ENCODE results near the gene MDP1. TPM values are rescaled to one million over a fixed set of nuclear protein-coding genes. Genes with fewer than 3 reads are reported as not detected.
A peak's percentile ranks its signal among the peaks of the same experiment; 100 is the strongest.
"Not testable (repeated sequence)": the region's sequence is repeated elsewhere in the genome, so short reads cannot be mapped to it uniquely, and the experiment has no call there.

Gene MDP1
- total RNA-seq, 2 experiments from 2014 or later: 23.2 to 26.6 TPM

DNA sequence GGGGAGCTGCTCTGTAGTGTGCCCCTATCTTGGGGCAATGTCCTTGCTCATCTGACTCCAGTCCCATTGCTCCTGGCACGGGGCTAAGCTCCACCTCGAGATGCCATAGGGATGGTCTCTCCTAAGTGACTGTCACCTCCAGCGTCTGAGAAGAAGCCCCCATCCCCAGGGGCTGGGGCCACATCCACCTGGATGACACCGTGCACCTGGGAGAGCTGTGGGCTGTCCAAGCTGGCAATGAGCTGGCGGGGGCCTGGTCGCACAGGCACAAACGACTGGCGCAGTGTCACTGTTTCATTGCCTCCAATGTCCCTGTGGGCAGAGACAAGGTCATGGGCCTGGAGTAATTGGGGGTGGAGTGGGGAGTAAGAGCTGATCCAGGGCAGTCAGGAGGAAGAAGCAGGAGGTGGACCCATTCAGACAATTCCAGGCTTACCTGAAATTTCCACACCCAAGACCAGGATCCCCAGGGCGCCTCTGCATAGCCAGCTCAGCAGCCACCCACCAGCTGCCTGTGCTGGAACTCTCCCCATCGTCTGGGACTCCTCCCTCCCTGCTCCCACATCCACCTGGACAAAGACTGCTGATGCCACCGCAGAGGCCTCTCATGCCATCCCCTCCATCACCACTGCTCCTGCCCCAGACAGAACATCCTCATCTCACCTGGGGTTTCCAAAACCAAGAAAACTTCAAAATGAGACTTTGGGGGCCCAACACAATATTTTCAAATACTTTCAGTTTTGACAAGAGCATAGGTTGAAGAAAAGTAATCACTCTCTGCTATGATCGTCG, 33.6 kb upstream of the MDP1 start:
- Histone ChIP-seq H3K4me3 (ENCODE audit: low read depth, low read length, poor library complexity, severe bottlenecking) (no peak overlapping the region), H3K9me2 (ENCODE audit: insufficient read depth, low read length) (no peaks in the 10 kb centered on the region), H3K79me2 (ENCODE audit: insufficient read depth, low read depth, low read length) (no peaks in the 10 kb centered on the region), H3K4me1 (ENCODE audit: insufficient read depth, low read length, poor library complexity, severe bottlenecking) (peaks cover 5% of the 10 kb centered on the region), H2AFZ (ENCODE audit: low read length) (no peak overlapping the region), H3K9me3 (ENCODE audit: low read length) (no peaks in the 10 kb centered on the region), H3K4me2 (ENCODE audit: low read length) (no peak overlapping the region), H4K20me1 (ENCODE audit: insufficient read depth, low read length) (no peaks in the 10 kb centered on the region), H3K27ac (ENCODE audit: low read depth, low read length, poor library complexity, severe bottlenecking) (no peak overlapping the region), H3K36me3 (ENCODE audit: insufficient read depth, low read length) (no peaks in the 10 kb centered on the region)
- DNase-seq (ENCODE audit: low spot score): no peak
- TF ChIP-seq EZH2phosphoT487 (IDR thresholded peaks at IDR 0.05; ENCODE audit: borderline replicate concordance, low read depth, low read length): no peak
- TF ChIP-seq, protein P1, sequence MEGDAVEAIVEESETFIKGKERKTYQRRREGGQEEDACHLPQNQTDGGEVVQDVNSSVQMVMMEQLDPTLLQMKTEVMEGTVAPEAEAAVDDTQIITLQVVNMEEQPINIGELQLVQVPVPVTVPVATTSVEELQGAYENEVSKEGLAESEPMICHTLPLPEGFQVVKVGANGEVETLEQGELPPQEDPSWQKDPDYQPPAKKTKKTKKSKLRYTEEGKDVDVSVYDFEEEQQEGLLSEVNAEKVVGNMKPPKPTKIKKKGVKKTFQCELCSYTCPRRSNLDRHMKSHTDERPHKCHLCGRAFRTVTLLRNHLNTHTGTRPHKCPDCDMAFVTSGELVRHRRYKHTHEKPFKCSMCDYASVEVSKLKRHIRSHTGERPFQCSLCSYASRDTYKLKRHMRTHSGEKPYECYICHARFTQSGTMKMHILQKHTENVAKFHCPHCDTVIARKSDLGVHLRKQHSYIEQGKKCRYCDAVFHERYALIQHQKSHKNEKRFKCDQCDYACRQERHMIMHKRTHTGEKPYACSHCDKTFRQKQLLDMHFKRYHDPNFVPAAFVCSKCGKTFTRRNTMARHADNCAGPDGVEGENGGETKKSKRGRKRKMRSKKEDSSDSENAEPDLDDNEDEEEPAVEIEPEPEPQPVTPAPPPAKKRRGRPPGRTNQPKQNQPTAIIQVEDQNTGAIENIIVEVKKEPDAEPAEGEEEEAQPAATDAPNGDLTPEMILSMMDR (conservative IDR thresholded peaks at IDR 0.05; ENCODE audit: low read length): no peak
- BruUV-seq (replicated peaks): no TSS peak
- POLR2A ChIA-PET: interaction anchor here (1.5 kb wide), 1 partner anchor 52 kb away, joined by 3 read pairs; no protein-coding TSS in a partner anchor
- intact Hi-C loops (cut with micrococcal nuclease; ENCODE audit: unreplicated experiment): no loop called here
- CTCF ChIA-PET (ENCODE audit: unreplicated experiment): no interaction called here

DNA sequence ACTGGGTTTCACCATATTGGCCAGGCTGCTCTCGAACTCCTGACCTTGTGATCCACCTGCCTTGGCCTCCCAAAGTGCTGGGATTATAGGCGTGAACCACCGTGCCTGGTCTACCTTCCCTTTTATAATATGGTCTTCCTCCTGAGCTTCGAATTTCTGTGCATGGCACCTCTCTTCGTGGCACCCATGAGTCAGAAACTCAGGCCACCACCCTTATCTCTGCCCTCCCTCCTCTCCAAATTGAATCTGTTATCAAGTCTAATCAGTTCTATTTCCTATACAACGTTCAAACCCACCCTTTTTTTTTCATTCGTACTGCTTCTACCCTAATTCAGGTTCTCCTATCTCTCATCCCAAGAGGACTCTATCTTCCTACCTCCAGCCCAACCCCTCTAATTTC, 31.6 kb upstream of the MDP1 start:
- Histone ChIP-seq H3K27ac (ENCODE audit: low read depth, low read length, poor library complexity, severe bottlenecking) (no peak overlapping the region), H4K20me1 (ENCODE audit: insufficient read depth, low read length) (no peaks in the 10 kb centered on the region), H2AFZ (ENCODE audit: low read length) (no peak overlapping the region), H3K36me3 (ENCODE audit: insufficient read depth, low read length) (no peaks in the 10 kb centered on the region), H3K4me3 (ENCODE audit: low read depth, low read length, poor library complexity, severe bottlenecking) (no peak overlapping the region), H3K4me1 (ENCODE audit: insufficient read depth, low read length, poor library complexity, severe bottlenecking) (peaks cover 15% of the 10 kb centered on the region), H3K79me2 (ENCODE audit: insufficient read depth, low read depth, low read length) (no peaks in the 10 kb centered on the region), H3K9me2 (ENCODE audit: insufficient read depth, low read length) (no peaks in the 10 kb centered on the region), H3K4me2 (ENCODE audit: low read length) (no peak overlapping the region), H3K9me3 (ENCODE audit: low read length) (no peaks in the 10 kb centered on the region)
- no TSS peak for BruUV-seq (replicated peaks)
- intact Hi-C loops (cut with micrococcal nuclease; ENCODE audit: unreplicated experiment): no loop called here
- no peak for TF ChIP-seq EZH2phosphoT487 (IDR thresholded peaks at IDR 0.05; ENCODE audit: borderline replicate concordance, low read depth, low read length)
- TF ChIP-seq, protein P1 (conservative IDR thresholded peaks at IDR 0.05; ENCODE audit: low read length): no peak
- no peak for DNase-seq (ENCODE audit: low spot score)
- ChIA-PET CTCF (ENCODE audit: unreplicated experiment) (interaction anchor here (0.6 kb wide), 1 partner anchor 184 kb away, joined by 3 read pairs; no protein-coding TSS in a partner anchor), POLR2A (interaction anchor here (1.0 to 3.8 kb wide), 3 partner anchors 23 to 43 kb away, joined by 4 to 21 read pairs (median 4); partner anchors contain the start of gene RABGGTA)

DNA sequence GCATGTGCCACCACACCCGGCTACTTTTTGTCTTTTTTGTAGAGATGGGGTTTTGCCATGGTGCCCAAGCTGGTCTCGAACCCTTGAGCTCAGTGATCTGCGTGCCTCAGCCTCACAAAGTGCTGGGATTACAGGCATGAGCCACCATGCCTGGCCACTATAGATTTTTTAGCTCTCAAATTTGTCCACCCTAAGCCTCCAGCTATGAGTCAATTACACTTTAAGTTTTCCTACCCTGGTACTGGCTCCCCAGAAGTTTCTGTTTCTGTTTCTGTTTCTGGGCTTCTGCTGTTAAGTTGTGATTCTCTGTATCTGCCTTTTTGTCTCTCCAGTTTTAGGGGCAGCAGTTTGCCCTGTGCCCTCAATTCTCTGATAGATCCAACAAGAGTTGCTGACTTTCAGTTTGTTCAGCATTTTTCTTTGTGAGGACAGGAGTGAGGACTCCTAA, 30.9 kb upstream of the MDP1 start:
- peaks cover 15% of the 10 kb centered on the region for H3K4me1 ChIP-seq (ENCODE audit: insufficient read depth, low read length, poor library complexity, severe bottlenecking)
- intact Hi-C loops (cut with micrococcal nuclease; ENCODE audit: unreplicated experiment): no loop called here
- no peaks in the 10 kb centered on the region for H3K36me3 ChIP-seq (ENCODE audit: insufficient read depth, low read length)
- DNase-seq (ENCODE audit: low spot score): peak; percentile 19
- H3K27ac ChIP-seq (ENCODE audit: low read depth, low read length, poor library complexity, severe bottlenecking): no peak overlapping the region
- no TSS peak for BruUV-seq (replicated peaks)
- H3K9me3 ChIP-seq (ENCODE audit: low read length): no peaks in the 10 kb centered on the region
- no peak overlapping the region for H3K4me3 ChIP-seq (ENCODE audit: low read depth, low read length, poor library complexity, severe bottlenecking)
- ChIA-PET POLR2A (interaction anchor here (0.6 to 3.8 kb wide), 8 partner anchors 24 to 200 kb away, joined by 3 to 21 read pairs (median 4); partner anchors contain the start of genes CIDEB, EMC9 and RABGGTA), CTCF (ENCODE audit: unreplicated experiment) (interaction anchor here (1.0 kb wide), 1 partner anchor 24 kb away, joined by 4 read pairs; the partner anchor contains the start of gene RABGGTA)
- no peak overlapping the region for H2AFZ ChIP-seq (ENCODE audit: low read length)
- H3K79me2 ChIP-seq (ENCODE audit: insufficient read depth, low read depth, low read length): peaks cover 2% of the 10 kb centered on the region; the same call in 1 of the 2 replicates
- H3K9me2 ChIP-seq (ENCODE audit: insufficient read depth, low read length): no peaks in the 10 kb centered on the region
- no peaks in the 10 kb centered on the region for H4K20me1 ChIP-seq (ENCODE audit: insufficient read depth, low read length)
- H3K4me2 ChIP-seq (ENCODE audit: low read length): no peak overlapping the region
- TF ChIP-seq, protein P1 (conservative IDR thresholded peaks at IDR 0.05; ENCODE audit: low read length): no peak
- no peak for TF ChIP-seq EZH2phosphoT487 (IDR thresholded peaks at IDR 0.05; ENCODE audit: borderline replicate concordance, low read depth, low read length)

DNA sequence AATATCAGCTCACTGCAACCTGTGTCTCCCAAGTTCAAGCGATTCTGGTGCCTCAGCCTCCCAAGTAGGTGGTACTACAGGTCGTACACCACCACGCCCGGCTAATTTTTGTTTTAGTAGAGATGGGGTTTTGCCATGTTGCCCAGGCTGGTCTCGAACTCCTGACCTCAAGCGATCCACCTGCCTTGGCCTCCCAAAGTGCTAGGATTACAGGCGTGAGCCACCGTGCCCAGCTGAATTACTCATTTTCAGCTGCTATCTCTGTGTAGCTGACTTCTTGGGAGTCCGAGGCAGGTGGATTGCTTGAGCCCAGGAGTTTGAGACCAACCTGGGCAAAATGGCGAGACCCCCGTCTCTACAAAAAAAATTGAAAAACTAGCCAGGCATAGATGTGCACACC, 29.5 kb upstream of the MDP1 start:
- ChIA-PET POLR2A (interaction anchor here (2.0 to 3.8 kb wide), 2 partner anchors 25 to 51 kb away, joined by 10 to 21 read pairs; partner anchors contain the start of gene RABGGTA), CTCF (ENCODE audit: unreplicated experiment) (interaction anchor here (0.9 kb wide), 1 partner anchor 54 kb away, joined by 3 read pairs; the partner anchor contains the start of genes DHRS1 and NOP9)
- H3K79me2 ChIP-seq (ENCODE audit: insufficient read depth, low read depth, low read length): peaks cover 16% of the 10 kb centered on the region; the same call in 1 of the 2 replicates
- DNase-seq (ENCODE audit: low spot score); H3K4me2 ChIP-seq (ENCODE audit: low read length); H4K20me1 ChIP-seq (ENCODE audit: insufficient read depth, low read length); H3K9me3 ChIP-seq (ENCODE audit: low read length); H3K4me3 ChIP-seq (ENCODE audit: low read depth, low read length, poor library complexity, severe bottlenecking); H2AFZ ChIP-seq (ENCODE audit: low read length); intact Hi-C loops (cut with micrococcal nuclease; ENCODE audit: unreplicated experiment); H3K36me3 ChIP-seq (ENCODE audit: insufficient read depth, low read length); BruUV-seq (replicated peaks); H3K9me2 ChIP-seq (ENCODE audit: insufficient read depth, low read length); H3K27ac ChIP-seq (ENCODE audit: low read depth, low read length, poor library complexity, severe bottlenecking): not testable (repeated sequence)
- H3K4me1 ChIP-seq (ENCODE audit: insufficient read depth, low read length, poor library complexity, severe bottlenecking): peaks cover 29% of the 10 kb centered on the region

Data from OCI-LY7 (cell line).